Muscle of leg (tissue), 16 donors: ENCODE results near the gene FREM3. TPM values are rescaled to one million over a fixed set of nuclear protein-coding genes. Genes with fewer than 3 reads are reported as not detected.
"Not testable (repeated sequence)": the region's sequence is repeated elsewhere in the genome, so short reads cannot be mapped to it uniquely, and the experiment has no call there.

ENCODE experiments used
- DNase-seq: peaks from one replicate; pipeline ENCODE4 v3.0.0; 2013
- H3K27ac ChIP-seq: one replicate; pipeline ENCODE4 v1.5.1; 2013; ENCODE audit warnings: mild to moderate bottlenecking, low read length, control low read depth
- H3K27me3 ChIP-seq: one replicate; pipeline ENCODE4 v1.6.1; 2013; ENCODE audit warnings: low read length; ENCODE audit not compliant: control insufficient read depth, insufficient read depth
- H3K36me3 ChIP-seq: one replicate; pipeline ENCODE4 v1.6.1; 2013; ENCODE audit warnings: low read length; ENCODE audit not compliant: control insufficient read depth, insufficient read depth
- H3K4me1 ChIP-seq: one replicate; pipeline ENCODE4 v1.6.1; 2013; ENCODE audit warnings: low read length; ENCODE audit not compliant: control insufficient read depth, insufficient read depth
- H3K4me3 ChIP-seq: one replicate; pipeline ENCODE4 v1.5.1; 2013; ENCODE audit warnings: low read length, control low read depth
- H3K9me3 ChIP-seq: replicated peaks from 2 replicates; pipeline ENCODE4 v1.6.1; 2013; ENCODE audit warnings: low read depth, low read length; ENCODE audit not compliant: control insufficient read depth
- WGBS: methylation state at CpG from one replicate; pipeline ENCODE4 v1.1.5; 2013; ENCODE audit warnings: missing lambda C conversion rate; ENCODE audit not compliant: insufficient coverage; 5-methylcytosine and 5-hydroxymethylcytosine counted together
- long read RNA-seq, 11 donors: transcript quantifications; one replicate each; lab custom pipeline, GENCODE V29; 2026
- polyA plus RNA-seq, 8 donors: library from polyadenylated mRNA; unstranded; fragments of 120-200 nt; gene quantifications; one replicate each; pipeline versions ENCODE4 v1.2.1 to v1.2.3, GENCODE V29; 2013; ENCODE audit warnings: inconsistent platforms in 1 of 8, low replicate concordance in 1 of 8; ENCODE audit not compliant: insufficient read length in 8 of 8, insufficient read depth in 1 of 8
- total RNA-seq: library from RNA; stranded (reverse); fragments of 120-200 nt; gene quantifications from one replicate; pipeline ENCODE4 v1.2.4, GENCODE V29; 2013

FREM3 gene
- total RNA-seq = 0.13 TPM
- polyA plus RNA-seq = under 1 TPM; 0.05 to 0.64 (median 0.26) TPM
- long read RNA-seq, donor 1 = 0 reads
- long read RNA-seq, donor 2 = 0 reads
- long read RNA-seq, donor 3 = 0 reads
- long read RNA-seq, donor 4 = 0 reads
- long read RNA-seq, donor 5 = 0 reads
- long read RNA-seq, donor 6 = 0 reads
- long read RNA-seq, donor 7 = 0 reads
- long read RNA-seq, donor 8 = 0 reads
- long read RNA-seq, donor 9 = 0 reads
- long read RNA-seq, donor 10 = 0 reads
- long read RNA-seq, donor 11 = 0 reads

- DNase-seq = peak; percentile 4
- WGBS = under 1% methylated on average over 49 of the region's 64 CpGs
- peaks cover 17% of the 10 kb centered on the region for H3K4me1 ChIP-seq
- H3K36me3 ChIP-seq = no peaks in the 10 kb centered on the region
- no peaks in the 10 kb centered on the region for H3K9me3 ChIP-seq
- no peak within 1 kb of the TSS for H3K27ac ChIP-seq
- H3K27me3 ChIP-seq = peaks cover 32% of the 10 kb centered on the region
- peak within 1 kb of the TSS; percentile 28 for H3K4me3 ChIP-seq
Observed at GRCh38 chr4:143700416-143701352, at the start of gene FREM3. Gene FREM3, minus strand, starts transcription at chr4:143700675. Its CDS starts 0 bp downstream, at chr4:143700675.

GRCh38 chr4:143745874-143746273, 45.4 kb upstream of the FREM3 start:
- no peaks in the 10 kb centered on the region for H3K36me3 ChIP-seq
- DNase-seq = no peak

GRCh38 chr4:143743591-143743990, 43.1 kb upstream of the FREM3 start:
- DNase-seq = no peak
- Histone ChIP-seq H3K9me3 (no peaks in the 10 kb centered on the region), H3K27me3 (no peaks in the 10 kb centered on the region), H3K4me1 (no peaks in the 10 kb centered on the region), H3K4me3 (no peak overlapping the region), H3K27ac (no peak overlapping the region), H3K36me3 (no peaks in the 10 kb centered on the region)
- 52% methylated on average over 2 of the region's 3 CpGs for WGBS

More at GRCh38 chr4:143745874-143746273, 45.4 kb upstream of the FREM3 start:
- H3K4me1 ChIP-seq = no peaks in the 10 kb centered on the region
- no peak overlapping the region for H3K4me3 ChIP-seq
- no peaks in the 10 kb centered on the region for H3K9me3 ChIP-seq
- H3K27ac ChIP-seq = no peak overlapping the region
- no peaks in the 10 kb centered on the region for H3K27me3 ChIP-seq

GRCh38 chr4:143742834-143743233, 42.4 kb upstream of the FREM3 start:
- Histone ChIP-seq H3K9me3 (no peaks in the 10 kb centered on the region), H3K4me3 (no peak overlapping the region)
- WGBS = no CpG with 5 or more reads among the region's 2 CpGs

GRCh38 chr4:143736861-143737260, 36.4 kb upstream of the FREM3 start:
- no peak overlapping the region for H3K27ac ChIP-seq
- WGBS = no CpG with 5 or more reads among the region's 1 CpG

More at GRCh38 chr4:143742834-143743233, 42.4 kb upstream of the FREM3 start:
- H3K36me3 ChIP-seq = no peaks in the 10 kb centered on the region
- H3K27me3 ChIP-seq = no peaks in the 10 kb centered on the region
- no peaks in the 10 kb centered on the region for H3K4me1 ChIP-seq
- no peak for DNase-seq
- H3K27ac ChIP-seq = no peak overlapping the region

GRCh38 chr4:143736061-143736460, 35.6 kb upstream of the FREM3 start:
- no CpG with 5 or more reads among the region's 6 CpGs for WGBS
- H3K36me3 ChIP-seq, H3K27ac ChIP-seq, H3K27me3 ChIP-seq, DNase-seq, H3K4me1 ChIP-seq, H3K9me3 ChIP-seq, H3K4me3 ChIP-seq: not testable (repeated sequence)

More at GRCh38 chr4:143736861-143737260, 36.4 kb upstream of the FREM3 start:
- Histone ChIP-seq H3K4me3 (no peak overlapping the region), H3K4me1 (no peaks in the 10 kb centered on the region), H3K36me3 (no peaks in the 10 kb centered on the region), H3K27me3 (no peaks in the 10 kb centered on the region), H3K9me3 (no peaks in the 10 kb centered on the region)
- DNase-seq = no peak

- no peaks in the 10 kb centered on the region for H3K27me3 ChIP-seq
- H3K9me3 ChIP-seq = no peaks in the 10 kb centered on the region
- WGBS = 45% methylated on average over 2 of the region's 3 CpGs
- H3K27ac ChIP-seq = no peak overlapping the region
- no peaks in the 10 kb centered on the region for H3K4me1 ChIP-seq
- H3K36me3 ChIP-seq = no peaks in the 10 kb centered on the region
- H3K4me3 ChIP-seq = no peak overlapping the region
- DNase-seq = peak; percentile 30
Observed at GRCh38 chr4:143728166-143728565, 27.7 kb upstream of the FREM3 start.

- Histone ChIP-seq H3K4me3 (no peak overlapping the region), H3K27me3 (no peaks in the 10 kb centered on the region), H3K36me3 (no peaks in the 10 kb centered on the region), H3K4me1 (no peaks in the 10 kb centered on the region), H3K27ac (no peak overlapping the region), H3K9me3 (no peaks in the 10 kb centered on the region)
- no peak for DNase-seq
- no CpG with 5 or more reads among the region's 1 CpG for WGBS
Observed at GRCh38 chr4:143726714-143727113, 26.2 kb upstream of the FREM3 start.

- Histone ChIP-seq H3K4me1 (no peaks in the 10 kb centered on the region), H3K36me3 (no peaks in the 10 kb centered on the region), H3K4me3 (no peak overlapping the region), H3K9me3 (no peaks in the 10 kb centered on the region), H3K27me3 (no peaks in the 10 kb centered on the region), H3K27ac (no peak overlapping the region)
- WGBS = no CpG with 5 or more reads among the region's 1 CpG
- no peak for DNase-seq
Observed at GRCh38 chr4:143721317-143721716, 20.8 kb upstream of the FREM3 start.

GRCh38 chr4:143718748-143719147, 18.3 kb upstream of the FREM3 start:
- no CpG with 5 or more reads among the region's 1 CpG for WGBS
- H3K4me3 ChIP-seq, H3K4me1 ChIP-seq, H3K27me3 ChIP-seq, DNase-seq, H3K36me3 ChIP-seq, H3K9me3 ChIP-seq, H3K27ac ChIP-seq: not testable (repeated sequence)
